Placental pericyte (primary cell): ENCODE results near the gene CYP2R1. TPM values are rescaled to one million over a fixed set of nuclear protein-coding genes. Genes with fewer than 3 reads are reported as not detected.

ENCODE experiments used
- small RNA-seq: library from RNA; depleted of rRNA; stranded (forward); fragments of <200 nt; gene quantifications from one replicate; pipeline ENCODE3, GENCODE V24; 2012; ENCODE audit warnings: low replicate concordance
- total RNA-seq: library from RNA; depleted of rRNA; stranded (reverse); fragments of >200 nt; gene quantifications from 2 replicates; pipeline ENCODE4 v1.2.3, GENCODE V29; 2012

Gene CYP2R1, protein sequence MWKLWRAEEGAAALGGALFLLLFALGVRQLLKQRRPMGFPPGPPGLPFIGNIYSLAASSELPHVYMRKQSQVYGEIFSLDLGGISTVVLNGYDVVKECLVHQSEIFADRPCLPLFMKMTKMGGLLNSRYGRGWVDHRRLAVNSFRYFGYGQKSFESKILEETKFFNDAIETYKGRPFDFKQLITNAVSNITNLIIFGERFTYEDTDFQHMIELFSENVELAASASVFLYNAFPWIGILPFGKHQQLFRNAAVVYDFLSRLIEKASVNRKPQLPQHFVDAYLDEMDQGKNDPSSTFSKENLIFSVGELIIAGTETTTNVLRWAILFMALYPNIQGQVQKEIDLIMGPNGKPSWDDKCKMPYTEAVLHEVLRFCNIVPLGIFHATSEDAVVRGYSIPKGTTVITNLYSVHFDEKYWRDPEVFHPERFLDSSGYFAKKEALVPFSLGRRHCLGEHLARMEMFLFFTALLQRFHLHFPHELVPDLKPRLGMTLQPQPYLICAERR
- 5.9 and 6.8 TPM in 2 replicates for total RNA-seq

DNA sequence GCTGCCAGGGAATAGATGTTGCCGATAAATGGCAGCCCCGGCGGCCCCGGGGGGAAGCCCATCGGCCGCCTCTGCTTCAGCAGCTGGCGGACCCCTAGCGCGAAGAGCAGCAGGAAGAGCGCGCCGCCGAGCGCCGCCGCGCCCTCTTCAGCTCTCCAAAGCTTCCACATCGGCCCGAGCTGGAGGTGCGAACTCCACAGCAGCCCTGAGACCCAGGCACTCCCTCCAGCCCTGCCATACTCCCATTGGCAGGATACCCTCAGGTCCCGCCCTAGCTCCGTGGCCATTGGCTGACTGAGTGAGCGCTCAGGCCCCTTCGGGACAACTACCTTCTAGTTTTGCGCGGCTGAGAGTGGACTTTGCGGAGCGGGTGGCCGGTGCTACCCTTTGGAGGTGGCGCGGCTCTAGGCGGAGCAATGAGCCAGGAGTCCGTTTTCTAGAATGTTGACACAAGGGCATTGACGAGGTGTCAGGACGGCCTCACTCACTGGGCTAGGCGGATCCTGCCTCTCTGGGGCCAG, at the start of gene CYP2R1:
Gene CYP2R1 (minus strand): TSS at position 196 of the 521 bp plus-strand sequence. CDS start 26 bp downstream, at position 170.

Small RNA genes lying within 50 kb of the gene (small RNA-seq; reads per million reads assigned to genes)
- gene CALCP: not detected

Other genes with a start within 250 kb of the CYP2R1 start
- 0.14 and 0.66 TPM in 2 replicates for gene PDE3B, start 248.4 kb downstream of the CYP2R1 start, total RNA-seq
- not detected in 2 replicates for gene CALCA, start 80.1 kb upstream of the CYP2R1 start, total RNA-seq
- gene CALCB, start 181.4 kb upstream of the CYP2R1 start, total RNA-seq: not detected in 2 replicates
- 1.9 TPM in 1 of 2 replicates, not detected in the other for gene INSC, start 222.7 kb upstream of the CYP2R1 start, total RNA-seq